Liver (tissue), 3 donors: ENCODE data around the gene AIMP1.

ENCODE experiments used
- GABPA ChIP-seq, 2 donors: IDR thresholded peaks in 1 of 2; conservative IDR thresholded peaks in 1 of 2; 2 replicates each; pipeline ENCODE4 v1.6.1; 2016; ENCODE audit warnings: antibody characterized with exemption in 2 of 2, mild to moderate bottlenecking in 1 of 2, moderate library complexity in 1 of 2
- RAD21 ChIP-seq, 2 donors: IDR thresholded peaks; 2 replicates each; pipeline ENCODE4 v1.6.1; 2016; ENCODE audit warnings: antibody characterized with exemption in 2 of 2, mild to moderate bottlenecking in 2 of 2
- TF ChIP-seq, protein P1 (sequence below): fragments of 150-350 bp; IDR thresholded peaks from 2 replicates; pipeline ENCODE4 v1.5.1; 2017; ENCODE audit warnings: improper control_type of control experiment, low read depth, low read length; ENCODE audit not compliant: missing input control
- donor health status: healthy.
- donor health status: healthy.

DNA sequence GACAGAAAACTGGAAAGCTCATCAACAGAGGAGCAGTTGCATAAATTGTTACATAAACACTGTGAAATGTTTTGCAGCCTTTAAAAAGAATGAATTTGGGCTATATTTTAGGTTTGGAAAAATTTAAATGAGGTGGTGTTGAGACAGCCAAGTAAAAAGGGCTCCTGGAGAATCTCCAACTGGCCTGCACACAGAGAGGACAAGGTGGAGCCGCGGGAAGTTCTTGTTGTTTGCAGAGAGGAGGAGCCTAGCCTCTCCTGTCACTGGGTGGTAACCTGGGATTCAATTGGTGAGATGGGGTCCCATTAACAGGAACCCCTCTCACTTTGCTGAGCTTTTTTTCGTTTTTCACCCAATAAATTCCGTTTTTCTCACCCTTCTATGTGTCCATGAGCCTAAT is 38.8 kb downstream of the AIMP1 start:
- TF ChIP-seq, protein P1, sequence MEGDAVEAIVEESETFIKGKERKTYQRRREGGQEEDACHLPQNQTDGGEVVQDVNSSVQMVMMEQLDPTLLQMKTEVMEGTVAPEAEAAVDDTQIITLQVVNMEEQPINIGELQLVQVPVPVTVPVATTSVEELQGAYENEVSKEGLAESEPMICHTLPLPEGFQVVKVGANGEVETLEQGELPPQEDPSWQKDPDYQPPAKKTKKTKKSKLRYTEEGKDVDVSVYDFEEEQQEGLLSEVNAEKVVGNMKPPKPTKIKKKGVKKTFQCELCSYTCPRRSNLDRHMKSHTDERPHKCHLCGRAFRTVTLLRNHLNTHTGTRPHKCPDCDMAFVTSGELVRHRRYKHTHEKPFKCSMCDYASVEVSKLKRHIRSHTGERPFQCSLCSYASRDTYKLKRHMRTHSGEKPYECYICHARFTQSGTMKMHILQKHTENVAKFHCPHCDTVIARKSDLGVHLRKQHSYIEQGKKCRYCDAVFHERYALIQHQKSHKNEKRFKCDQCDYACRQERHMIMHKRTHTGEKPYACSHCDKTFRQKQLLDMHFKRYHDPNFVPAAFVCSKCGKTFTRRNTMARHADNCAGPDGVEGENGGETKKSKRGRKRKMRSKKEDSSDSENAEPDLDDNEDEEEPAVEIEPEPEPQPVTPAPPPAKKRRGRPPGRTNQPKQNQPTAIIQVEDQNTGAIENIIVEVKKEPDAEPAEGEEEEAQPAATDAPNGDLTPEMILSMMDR = no peak
- TF ChIP-seq RAD21 (IDR thresholded peaks at IDR 0.05) (no peak), GABPA (IDR thresholded peaks at IDR 0.05 in 1 of 2, conservative IDR thresholded peaks at IDR 0.05 in 1 of 2) (no peak)
